Activated CD4-positive, alpha-beta T cell treated with anti-CD3 and anti-CD28 coated beads, Interleukin-2, amount 50 U/mL, for 4 hours (primary cell): Measurements from ENCODE around the gene ADNP.

Experiments used
- DNase-seq, 2 experiments: peaks; one replicate each; pipeline ENCODE4 v3.0.0-alpha.2; 2020

ADNP gene

GRCh38 chr20:50870561-50871161 is 60.6 kb downstream of the ADNP start:
- DNase-seq, result no peak

- no peak for DNase-seq
These were observed 62.4 kb downstream of the ADNP start for GRCh38 chr20:50868509-50869495.

- DNase-seq, result no peak
These were observed 63.4 kb downstream of the ADNP start for GRCh38 chr20:50867805-50868204.

- no peak for DNase-seq
These were observed 64.4 kb downstream of the ADNP start for GRCh38 chr20:50866831-50867230.

GRCh38 chr20:50866036-50866685 is 65.1 kb downstream of the ADNP start:
- no peak for DNase-seq

GRCh38 chr20:50865591-50865990 is 65.6 kb downstream of the ADNP start:
- no peak for DNase-seq

- no peak for DNase-seq
These were observed 66.1 kb downstream of the ADNP start for GRCh38 chr20:50865114-50865513.

GRCh38 chr20:50862546-50862945 is 68.7 kb downstream of the ADNP start:
- DNase-seq, result no peak

GRCh38 chr20:50861012-50861411 is 70.2 kb downstream of the ADNP start:
- DNase-seq, result no peak

GRCh38 chr20:50859161-50859560 is 72.1 kb downstream of the ADNP start:
- no peak for DNase-seq

GRCh38 chr20:50858525-50858924 is 72.7 kb downstream of the ADNP start:
- no peak for DNase-seq

GRCh38 chr20:50857348-50857747 is 73.9 kb downstream of the ADNP start:
- DNase-seq, result no peak

- no peak for DNase-seq
These were observed 74.7 kb downstream of the ADNP start for GRCh38 chr20:50856475-50857041.

- no peak for DNase-seq
These were observed 75.5 kb downstream of the ADNP start for GRCh38 chr20:50855498-50856474.

GRCh38 chr20:50854506-50855249 is 76.6 kb downstream of the ADNP start:
- no peak for DNase-seq

- no peak for DNase-seq
These were observed 79.2 kb downstream of the ADNP start for GRCh38 chr20:50852085-50852484.

- no peak for DNase-seq
These were observed 80.4 kb downstream of the ADNP start for GRCh38 chr20:50850721-50851286.

GRCh38 chr20:50848846-50849673 is 82.2 kb downstream of the ADNP start:
- DNase-seq, result no peak

GRCh38 chr20:50848341-50848808 is 82.9 kb downstream of the ADNP start:
- no peak for DNase-seq
